GM19043 (cell line): Measurements from ENCODE around the gene CRADD.
"Not testable (repeated sequence)": the region's sequence is repeated elsewhere in the genome, so short reads cannot be mapped to it uniquely, and the experiment has no call there.

Experiments
- ATAC-seq: cut with Tn5 transposase; IDR thresholded peaks from one replicate; pipeline ENCODE4 v1.9.1; 2021; ENCODE audit warnings: low read depth; ENCODE audit not compliant: unreplicated experiment

The CRADD gene

DNA sequence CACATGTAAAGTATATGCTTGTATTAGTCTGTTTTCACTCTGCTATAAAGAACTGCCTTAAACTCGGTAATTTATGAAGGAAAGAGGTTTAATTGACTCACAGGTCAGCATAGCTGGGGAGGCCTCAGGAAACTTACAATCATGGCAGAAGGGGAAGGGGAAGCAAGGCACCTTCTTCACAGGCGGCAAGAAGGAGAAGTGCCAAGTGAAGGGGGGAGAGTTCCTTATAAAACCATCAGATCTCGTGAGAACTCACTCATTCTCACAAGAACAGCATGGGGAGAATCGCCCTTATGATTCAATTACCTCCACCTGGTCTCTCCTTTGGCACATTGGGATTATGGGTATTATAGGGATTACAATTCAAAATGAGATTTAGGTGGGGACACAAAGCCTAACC lies 241.7 kb downstream of the CRADD start:
- no peak for ATAC-seq

DNA sequence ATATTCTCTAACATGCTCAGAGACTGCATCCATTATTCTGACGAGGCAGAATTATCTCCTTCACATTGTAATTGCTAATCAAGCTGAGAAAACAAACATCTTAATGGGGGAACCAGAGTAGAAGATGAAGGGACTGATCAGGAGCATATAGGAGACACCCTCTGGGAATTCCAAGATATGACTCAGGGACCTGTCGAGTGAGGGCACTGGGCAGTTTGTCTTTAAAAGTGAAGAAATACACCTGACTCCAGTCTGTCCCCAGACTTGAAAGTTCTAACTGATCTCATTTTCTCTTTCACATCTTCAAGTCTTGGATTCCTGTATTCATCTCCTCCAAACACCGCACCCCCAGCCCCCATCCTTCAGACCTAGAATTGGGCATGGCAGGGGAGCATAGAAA lies 244.3 kb downstream of the CRADD start:
- ATAC-seq: no peak

DNA sequence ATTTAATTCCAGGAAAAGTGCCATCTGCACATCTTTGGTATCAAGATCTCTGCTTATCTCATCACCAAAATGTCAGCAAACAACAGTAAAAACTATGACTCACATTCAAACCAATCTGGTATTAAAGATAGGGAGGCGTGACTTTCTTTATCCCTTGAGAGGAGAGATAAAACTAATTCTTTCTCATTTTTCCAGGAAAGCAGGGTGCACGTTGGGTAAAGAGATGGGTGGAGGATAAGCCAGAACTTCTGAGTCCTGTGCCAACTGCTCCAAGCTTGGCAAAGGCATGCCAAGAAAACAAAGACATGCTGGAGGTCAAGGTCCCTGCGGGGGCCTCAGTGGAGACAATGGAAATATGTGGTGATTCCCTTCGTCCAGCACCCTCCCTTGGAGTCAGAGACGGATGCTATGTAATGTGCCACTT lies 245.4 kb downstream of the CRADD start:
- ATAC-seq: no peak

DNA sequence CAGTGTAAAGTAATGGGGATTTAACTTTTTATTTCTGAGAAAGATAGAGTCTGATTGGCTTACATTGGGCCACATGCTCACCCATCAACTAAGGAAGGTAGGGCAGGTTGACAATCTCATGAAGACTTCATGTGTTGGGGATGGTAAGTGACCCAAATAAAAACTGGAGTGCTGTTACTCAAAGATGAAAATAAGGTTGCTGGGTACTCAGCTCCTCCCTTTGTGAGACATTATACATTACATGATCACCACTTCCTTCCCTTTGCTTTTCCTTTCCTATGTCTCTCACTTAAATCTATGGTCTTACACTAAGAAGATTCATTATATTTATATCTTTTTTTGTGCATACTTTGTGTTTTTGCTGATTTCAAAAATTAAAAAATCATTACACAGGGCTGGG lies 247.2 kb downstream of the CRADD start:
- no peak for ATAC-seq

DNA sequence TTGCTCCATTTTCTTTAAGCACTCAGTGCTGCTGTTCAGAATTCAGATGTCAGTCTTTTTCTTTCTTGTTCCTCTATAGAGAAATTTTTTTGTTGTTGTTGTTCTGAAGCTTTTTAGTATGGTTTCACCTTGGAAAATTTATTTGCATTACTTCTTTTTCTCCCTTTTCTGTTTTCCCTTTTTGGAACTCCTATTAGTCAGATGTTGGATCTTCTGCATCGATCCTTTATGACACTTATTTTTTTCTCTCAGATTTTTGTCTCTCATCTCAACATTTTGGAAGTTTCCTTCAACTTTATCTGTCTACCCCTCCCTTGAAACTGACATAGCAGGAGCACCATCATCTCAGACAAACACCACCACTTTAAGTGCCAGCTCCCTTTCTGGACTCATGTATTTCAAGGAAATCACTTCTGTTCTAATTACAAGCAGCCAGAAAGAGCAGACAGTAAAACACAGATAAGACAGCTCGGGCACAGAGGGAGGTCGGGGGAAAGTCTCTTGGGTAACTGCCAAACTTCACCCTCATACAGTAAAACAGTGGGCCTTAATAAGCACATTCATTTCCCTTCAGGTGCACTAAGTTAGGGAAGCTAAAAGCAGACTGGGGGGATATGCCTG lies 248.5 kb downstream of the CRADD start:
- ATAC-seq: no peak

DNA sequence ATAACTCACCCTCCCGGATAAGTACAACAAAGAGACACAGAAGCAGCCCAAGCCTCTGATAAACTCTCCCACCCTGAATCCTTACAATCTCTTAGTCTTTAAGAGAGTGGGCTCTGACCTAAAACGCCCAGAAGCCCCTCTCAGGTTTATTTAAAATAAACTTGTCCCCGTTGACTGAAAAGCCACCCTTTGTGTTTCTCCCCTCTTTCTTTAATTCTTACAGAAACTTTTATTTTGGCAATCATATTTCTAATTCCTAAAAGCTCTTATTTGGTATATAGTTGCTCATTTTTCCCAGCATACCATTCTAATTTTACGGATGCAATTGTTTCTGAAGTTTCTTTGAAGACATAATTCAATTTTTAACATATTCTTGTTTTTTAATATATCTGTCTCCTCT lies 249.1 kb downstream of the CRADD start:
- no peak for ATAC-seq

DNA sequence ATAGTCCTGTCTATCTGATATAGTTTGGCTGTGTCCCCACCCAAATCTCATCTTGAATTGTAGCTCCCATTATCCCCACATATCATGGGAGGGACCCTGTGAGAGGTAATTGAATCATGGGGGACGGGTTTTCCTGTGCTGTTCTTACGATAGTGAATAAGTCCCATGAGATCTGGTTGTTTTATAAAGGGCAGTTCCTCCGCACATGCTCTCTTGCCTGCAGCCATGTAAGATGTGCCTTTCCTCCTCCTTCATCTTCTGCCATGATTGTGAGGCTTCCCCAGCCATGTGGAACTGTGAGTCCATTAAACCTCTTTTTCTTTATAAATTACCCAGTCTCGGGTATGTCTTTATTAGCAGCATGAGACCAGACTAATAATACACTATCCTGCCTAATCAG lies 251.9 kb downstream of the CRADD start:
- ATAC-seq: not testable (repeated sequence)

DNA sequence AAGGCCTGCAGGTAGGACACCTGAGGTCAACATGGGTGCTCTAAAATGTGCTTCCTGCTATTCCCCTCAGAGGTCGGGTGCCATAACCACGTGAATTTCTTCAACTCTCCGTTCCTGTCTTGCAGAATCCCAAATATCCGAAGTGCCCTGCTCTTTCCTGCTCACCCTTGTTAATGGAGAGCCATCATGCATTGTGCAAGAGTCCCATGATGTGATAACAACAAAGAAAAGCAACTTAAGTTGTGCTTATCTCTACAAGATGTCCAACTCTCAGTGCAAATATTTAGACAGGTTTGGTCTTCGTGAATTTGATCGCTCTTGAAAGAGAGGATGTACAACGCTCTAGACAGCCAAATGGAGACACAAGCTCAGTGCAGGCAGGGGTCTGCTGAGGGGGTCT lies 260.6 kb downstream of the CRADD start:
- no peak for ATAC-seq

DNA sequence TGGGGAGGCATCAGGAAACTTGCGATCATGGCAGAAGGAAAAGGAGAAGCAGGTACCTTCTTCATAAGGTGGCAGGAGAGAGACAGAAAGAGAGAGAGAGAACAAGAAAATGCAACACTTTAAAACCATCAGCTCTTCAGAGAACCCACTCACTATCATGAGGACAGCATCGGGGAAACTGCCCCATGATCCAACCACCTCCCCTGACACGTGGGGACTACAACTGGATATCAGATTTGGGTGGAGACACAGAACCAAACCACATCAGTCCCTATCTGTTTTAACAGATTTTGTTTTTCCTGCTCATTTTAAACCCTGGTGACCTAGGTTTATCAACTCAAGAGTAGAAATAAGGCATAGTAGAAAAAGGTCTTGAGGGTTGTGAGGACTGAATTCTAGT lies 261.1 kb downstream of the CRADD start:
- ATAC-seq: no peak

DNA sequence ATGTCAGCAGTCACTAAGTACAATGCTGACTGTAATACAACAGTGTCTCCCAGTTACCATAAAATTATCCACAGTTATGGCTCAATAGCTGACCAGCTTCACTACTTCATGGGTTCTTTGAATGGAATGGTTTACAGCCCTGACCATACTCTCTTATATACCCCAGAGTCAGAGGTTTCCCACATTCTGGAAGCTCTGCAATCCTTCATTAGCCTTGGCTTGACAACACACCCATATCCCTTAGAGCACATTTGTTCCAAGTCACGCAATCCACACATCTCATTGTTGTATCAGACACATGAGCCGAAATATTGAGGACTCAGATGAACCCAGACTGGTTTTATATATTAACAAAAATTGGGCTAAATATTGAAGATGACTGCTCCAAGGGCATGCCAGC lies 261.8 kb downstream of the CRADD start:
- no peak for ATAC-seq

DNA sequence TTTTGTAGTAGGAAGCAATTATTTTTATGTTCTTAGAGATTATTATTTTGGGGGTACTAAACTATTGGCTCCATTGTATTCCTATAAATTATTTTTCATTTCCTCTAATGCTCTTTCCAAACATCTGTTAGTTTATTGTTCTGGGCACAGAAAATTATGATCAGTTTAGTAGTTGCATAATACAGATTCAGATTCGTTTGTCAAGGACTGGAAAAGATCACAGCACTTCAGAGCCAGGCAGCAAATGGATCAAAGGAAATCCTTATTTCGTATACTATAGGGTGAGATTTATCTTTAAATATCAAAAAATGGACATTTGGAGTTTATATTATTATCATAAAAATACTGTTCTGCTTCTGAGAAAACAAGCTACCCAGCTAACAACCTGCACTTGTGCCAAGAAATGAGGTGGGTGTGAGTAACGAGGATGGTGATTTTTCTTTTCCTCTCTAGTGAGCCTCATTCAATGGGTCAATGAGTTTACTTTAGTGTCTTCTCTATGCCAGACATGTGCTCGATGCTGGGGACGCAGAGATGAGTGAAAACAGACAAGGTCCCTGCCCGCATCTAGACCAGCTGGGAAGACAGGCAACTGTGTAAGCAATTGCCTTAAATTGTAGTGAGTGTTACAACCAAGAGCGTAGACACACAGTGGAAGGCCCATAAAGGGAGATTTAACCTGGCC lies 262.6 kb downstream of the CRADD start:
- ATAC-seq: no peak

DNA sequence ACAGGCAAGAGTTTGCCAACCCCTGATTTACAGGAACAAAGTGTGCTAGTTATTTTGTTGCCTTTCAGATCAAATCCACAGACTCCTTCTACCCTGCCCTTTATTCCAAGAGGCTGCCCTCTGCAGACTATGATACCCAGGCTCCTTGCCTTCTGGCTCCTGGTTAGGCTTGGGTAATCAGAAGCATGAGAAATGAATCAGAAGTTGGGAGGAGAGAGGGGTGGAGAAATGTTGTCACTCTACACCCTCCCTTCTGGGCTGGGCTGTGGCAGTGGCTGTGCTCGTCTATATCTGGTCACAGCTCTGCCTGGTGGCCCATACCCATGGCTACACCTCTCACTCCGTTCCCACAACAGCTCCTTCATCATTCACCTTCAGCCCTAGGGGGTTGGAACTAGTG lies 266.6 kb downstream of the CRADD start:
- no peak for ATAC-seq

DNA sequence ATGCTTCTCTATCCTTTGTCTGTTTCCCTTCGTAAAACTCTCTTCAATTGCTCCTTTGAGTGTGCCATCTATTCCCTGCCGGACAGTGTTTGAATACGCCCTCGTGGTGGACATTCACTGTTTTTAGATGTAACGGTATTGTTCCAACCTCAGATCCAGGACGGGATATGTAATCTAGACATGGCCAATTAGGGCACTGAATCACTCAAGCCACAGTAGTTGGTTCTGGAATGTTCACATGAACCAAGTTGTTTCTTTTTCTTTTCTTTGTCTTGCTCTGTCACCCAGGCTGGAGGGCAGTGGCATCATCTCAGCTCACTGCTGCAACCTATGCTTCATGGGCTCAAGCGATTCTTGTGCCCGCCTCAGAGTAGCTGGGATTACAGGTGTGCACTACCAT lies 267.0 kb downstream of the CRADD start:
- no peak for ATAC-seq
